Stromal cell of bone marrow (primary cell): ENCODE measurements around the gene SIMC1.

ENCODE experiments used
- DNase-seq: peaks from one replicate; pipeline ENCODE4 v3.0.0-alpha.2; 2012; ENCODE audit warnings: low read depth

SIMC1 gene

DNA sequence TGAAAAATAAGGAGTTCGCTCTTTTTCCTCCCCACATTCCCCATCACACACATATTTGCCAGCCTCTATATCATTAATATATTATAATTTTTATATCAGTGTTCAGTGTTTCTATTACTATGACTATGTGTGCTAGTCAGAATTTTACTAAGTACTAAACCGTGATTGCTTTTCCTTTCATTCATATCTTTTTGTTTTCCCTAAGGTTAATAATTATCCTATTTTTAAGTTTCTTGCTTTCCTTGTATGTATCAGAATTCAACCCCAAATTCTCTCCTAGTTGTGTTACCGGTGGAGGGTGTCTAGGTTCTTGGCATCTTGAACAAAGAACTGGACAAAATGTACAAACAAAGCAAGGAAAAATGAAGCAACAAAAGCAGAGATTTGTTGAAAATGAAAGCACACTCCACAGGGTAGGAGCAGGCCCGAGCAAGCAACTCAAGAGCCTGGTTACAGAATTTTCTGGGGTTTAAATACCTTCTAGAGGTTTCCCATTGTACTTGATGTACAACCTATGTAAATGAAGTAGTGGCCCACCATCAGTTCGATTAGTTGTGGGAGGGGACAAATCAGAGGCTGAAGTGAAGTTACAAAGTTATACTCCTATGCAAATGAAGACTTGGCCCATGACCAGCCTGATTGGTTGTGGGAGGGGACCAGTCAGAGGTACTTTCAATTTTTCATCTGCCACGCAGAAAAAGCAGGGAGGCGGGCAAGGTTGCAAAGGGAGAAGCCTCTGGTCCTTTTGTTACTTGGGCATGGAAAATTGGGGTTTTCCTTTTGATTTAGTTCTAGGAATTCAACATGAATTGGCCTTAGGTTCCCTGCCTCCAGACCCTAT is 79.5 kb downstream of the SIMC1 start:
- no peak for DNase-seq

DNA sequence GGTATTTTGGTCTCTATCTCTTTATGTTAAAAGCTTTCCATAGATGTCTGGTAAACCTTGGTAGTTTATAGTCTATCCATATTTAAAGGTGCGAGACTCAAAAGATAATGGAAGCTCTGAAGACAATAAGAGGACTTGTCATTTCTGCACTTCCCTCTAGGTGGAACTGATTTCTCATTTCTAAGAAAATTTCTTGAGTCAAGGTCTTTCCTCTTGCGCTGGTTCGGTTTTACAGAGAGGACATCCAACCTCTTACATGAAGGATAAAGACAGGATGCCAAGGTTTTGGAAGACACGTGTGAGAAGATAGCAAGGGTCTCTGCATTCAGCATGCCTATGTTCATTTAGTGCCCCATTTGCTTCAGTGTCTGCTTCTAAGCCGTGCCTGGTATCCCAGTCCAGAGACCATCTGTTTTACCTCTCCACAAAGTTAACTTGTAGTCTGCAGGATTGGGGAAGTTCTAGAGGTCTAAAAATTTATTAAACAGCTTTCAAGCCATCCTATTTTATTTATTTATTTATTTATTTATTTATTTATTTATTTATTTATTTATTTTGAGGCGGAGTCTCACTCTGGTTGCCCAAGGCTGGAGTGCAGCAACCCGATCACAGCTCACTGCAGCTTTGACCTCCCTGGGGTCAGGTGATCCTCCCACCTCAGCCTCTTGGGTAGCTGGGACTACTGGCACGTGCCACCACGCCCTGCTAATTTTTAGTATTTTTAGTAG is 81.8 kb downstream of the SIMC1 start:
- DNase-seq = no peak

DNA sequence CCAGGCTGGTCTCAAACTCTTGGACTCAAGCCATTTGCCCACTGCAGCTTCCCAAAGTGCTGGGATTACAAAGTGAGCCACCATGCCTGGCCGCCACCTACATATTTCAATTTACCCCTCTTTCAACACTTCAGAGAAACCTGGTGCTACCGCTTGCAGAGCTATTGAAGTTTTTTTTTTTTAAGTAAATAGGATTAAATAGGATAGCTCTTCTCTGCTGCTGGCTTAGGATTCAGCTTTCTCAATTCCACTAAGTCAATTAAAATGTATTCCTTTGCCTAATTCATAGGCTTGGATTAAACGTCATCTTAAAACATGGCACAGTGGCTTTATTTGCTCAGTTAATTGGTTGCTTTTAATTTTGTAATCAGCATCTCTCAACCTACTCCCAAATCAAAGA is 82.4 kb downstream of the SIMC1 start:
- DNase-seq = no peak

DNA sequence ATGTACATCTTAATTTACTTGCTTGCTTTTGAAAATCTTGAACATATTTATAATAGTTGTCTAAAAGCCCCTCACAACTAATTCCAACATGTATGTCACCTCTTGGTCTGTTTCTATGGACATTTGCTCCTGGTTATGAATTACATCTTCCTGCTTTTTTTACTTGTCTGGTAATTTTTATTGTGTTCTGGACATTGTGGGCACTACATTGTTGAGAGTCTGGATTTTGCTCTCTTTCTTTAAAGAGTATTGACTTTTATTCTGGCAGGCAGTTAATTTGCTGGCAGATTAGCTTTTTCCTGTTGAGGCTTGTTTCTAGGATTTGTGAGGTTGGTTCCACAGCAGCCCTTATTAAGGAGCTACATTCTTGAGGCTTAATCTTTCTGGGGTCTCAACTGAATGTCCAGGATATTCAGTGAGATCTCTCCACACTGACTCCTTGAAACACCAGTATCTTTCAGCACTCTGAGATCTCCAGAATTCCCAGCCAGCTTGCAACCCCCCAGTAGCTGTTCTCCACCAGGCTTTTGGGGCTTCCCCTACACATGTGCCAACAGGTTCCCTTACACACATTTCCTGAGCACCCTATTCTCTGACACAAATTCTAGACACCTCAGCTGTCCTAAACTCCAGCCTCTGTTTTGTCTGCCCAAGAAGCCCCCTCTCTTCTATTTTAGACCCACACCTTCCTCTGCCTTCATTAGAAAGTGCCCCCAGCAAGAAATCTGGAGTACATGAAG is 96.0 kb downstream of the SIMC1 start:
- no peak for DNase-seq

DNA sequence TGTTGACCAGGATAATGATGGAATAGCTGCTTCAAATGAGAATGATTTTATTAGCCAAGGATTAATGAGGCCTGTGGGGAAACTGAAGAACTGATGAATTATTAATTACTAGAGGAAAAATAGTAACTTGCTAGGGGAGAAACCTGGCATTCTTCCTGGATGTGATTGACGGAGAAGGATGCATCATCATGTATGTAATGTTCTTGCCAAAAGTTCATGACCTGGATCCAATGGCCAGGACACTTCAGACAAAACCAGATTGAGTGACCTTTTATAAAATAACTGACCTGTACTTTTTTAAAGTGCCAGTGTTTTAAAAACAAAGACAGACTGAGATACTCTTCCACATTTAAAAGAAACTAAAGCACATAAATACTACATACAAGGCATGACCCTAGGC is 99.7 kb downstream of the SIMC1 start:
- DNase-seq = no peak

DNA sequence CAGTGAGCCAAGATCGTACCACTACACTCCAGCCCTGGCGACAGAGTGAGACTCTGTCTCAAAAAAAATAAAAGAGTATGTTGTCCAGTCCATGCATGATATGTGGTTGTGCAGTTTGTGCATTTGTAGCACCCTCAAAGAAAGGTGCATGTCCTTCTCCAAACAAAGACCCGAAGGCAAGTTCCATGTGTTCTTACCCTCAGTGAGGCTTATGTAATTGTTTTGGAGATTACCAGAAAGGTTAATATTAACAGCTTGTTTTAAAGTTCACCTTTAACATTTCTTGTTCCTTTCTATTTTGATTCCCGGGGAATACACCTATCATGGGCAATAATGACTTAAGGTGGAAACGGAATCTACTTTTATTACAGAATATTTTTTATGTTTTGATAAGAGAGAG is 101.1 kb downstream of the SIMC1 start:
- no peak for DNase-seq

DNA sequence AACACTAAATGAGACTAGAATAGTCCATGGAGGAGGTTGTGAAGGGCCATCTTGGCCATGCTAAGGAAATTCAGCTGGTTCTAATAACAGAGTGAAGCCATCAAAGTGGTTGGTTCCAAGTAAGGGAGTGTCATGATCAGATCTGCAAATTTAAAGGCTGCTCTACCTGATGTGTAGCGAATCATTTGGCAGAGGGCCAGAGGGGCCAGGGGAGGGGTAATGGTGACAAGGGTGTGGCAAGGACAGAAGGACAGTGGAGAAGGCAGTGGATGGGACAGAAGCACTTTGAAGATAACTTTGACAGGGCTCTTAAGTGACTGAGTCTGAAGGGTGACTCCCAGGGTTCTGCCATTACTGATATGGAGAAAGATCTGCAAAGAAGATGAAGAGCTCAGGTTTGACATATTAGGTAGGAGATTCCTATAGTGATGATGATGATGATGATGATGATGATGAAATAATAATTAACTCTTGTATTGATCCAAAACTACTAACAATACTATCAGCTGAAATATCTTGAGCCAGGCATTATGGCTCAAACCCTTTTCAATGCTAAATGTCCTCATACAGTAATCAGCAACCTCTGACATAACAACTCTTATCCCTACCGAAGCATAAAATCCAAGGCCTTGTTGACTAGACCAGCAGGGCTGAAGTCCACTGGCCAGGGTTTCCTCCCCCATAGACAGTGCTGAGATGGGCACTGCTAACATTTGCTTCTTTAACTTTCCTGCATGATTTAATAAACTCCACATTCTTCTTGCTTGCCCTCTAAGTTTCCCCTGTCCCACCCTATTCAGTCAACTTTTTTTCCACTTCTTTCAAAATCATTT is 103.3 kb downstream of the SIMC1 start:
- no peak for DNase-seq

DNA sequence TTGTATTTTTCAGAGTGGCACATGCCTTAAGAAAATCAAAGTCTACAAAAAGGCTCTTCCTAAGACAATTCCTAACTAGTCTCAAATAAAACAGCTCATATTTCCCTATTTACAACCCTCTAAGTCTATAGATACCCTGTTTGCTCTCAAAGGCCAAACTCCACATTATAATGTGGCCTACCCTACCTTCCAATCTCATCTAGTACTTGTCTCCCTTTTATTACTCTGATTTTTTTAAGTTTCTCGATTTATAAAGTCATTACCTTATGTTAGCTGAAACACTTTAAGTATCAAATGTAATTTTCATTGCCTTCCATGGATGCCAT is 103.9 kb downstream of the SIMC1 start:
- no peak for DNase-seq

DNA sequence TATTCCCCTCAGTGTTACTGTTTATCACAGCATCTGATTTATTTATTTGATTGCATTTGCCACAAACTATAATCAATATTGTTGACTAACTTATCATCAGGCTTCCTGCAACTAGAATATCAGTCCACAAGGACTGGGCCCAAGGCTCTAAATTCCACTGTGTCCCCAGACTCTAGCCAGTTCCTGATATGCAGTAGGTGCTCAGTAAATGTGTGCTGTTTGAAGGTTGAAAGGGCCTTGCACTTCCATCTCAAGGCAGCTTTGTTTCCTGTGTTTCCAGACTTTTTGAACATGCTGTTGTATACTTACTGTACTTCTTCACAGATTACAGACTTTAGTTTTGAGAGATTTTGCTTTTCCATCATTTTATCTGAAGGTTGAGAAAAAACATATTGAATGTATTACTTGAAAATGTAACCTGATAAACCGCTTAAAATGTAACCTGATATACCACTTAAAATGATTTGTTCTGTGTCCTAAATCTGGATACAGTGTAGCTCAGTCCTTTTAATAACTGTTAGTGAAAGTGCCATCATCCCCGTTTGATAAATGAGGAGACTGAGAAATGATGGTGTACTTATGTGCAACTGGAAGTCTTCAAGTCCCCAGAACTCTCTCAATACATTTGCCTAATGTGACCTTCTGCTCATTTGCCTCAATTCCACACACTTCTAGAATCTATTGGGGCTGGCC is 104.7 kb downstream of the SIMC1 start:
- no peak for DNase-seq

DNA sequence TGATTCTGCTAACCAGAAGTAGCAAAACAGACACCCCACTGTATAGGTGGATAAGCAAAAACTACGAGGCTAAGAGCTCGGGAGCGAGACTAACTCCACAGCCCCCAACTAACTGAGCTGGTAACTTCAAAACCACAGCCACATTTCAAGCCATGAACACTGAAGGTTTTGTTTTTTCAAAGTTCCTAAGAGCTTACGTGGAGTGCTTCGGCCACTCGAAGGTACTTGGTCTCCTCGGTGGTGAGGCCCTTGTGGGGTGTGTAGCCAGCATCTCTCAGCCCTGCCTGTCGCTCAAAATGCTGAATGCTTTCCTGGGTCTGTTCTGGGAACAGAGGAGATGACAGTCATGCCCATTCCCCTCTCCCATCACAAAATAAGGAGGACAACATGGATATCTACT is 112.2 kb downstream of the SIMC1 start:
- DNase-seq = no peak

DNA sequence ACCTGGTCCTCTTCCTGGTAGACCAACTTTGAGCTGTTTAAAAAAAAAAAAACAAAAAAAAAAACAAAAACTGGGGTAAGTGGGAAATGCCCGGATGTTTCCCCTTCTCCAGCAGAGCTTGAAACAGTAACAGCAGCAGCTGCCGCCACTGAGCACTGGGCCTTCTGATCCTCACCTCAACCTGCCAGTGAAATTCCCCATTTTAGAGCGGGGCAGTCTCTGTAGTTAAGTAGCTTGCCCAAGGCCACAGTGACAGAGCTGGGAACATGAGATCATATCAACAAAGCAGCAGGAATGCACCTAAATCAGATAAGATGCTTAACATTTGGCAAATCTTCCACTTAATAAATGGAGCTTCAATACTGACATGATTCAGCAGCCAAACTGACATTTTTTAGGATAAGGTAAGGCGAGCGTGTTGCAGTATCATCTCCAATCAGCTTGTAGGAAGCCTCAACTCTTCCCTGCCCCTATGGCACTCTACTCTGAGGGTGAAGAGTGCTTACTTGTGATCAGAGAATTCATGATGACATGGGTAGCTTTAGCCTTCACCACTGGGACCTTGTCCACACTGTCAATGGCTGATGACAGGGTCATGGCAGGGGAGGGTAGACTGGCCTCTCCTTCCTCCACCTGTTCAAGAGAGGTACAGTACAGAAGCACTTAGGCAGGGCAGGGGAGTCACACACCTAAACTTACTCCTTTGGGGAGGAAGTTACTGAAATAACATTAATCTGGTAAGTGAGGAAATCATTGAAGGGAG is 114.1 kb downstream of the SIMC1 start:
- DNase-seq = no peak

DNA sequence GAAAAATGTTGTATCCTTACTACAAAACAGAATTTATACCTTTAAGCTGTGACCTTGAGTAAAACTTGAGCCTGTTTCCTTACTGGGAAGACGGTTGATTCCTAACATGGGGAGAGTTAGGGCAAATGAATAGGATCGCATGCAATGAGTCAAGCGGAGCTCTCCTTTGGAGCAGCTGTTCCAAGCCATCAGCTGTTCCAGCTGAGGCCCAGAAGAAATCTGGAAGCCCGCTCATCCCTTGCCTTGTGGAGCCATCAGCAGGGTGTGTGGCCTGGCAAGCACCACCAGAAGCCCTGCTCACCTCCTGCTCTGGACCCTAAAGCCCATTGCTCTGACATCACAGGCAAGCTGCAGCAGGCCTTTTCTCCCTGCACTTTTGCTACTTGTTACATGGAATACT is 115.3 kb downstream of the SIMC1 start:
- DNase-seq = no peak

DNA sequence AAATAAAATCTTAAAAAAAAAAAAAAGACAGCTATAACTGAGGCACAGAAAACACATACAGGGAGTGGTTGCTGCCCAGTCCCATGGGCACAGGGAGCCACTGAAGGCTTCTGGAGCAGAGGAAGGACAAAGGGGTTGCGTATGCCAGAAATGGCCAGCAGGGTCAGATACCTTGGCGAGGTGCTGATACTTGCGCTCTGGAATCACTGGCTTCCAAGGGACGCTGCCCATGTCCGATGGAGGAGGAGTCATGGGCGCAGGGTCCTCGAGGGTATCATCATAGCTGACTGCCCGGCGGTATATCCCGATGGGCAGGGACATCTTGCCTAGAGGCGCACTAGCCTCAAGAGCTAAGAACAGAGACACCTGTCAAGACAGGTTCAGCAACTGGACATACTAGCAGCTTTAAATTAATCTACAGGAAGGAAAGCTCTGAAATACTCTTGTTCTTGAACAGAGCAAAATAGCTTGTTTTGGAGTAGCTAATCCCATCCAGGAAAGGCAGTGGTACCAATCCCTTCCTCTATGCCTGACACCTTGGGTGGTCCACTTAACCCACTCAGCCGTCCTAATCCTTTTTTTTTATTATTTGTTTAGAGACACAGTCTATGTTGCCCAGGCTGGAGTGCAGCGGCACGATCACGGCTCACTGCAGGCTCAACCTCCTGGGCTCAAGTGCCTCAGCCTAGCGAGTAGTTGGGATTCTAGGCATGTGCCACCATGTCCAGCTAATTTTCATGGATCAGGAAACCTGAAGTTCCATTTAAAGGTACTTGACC is 117.4 kb downstream of the SIMC1 start:
- no peak for DNase-seq

DNA sequence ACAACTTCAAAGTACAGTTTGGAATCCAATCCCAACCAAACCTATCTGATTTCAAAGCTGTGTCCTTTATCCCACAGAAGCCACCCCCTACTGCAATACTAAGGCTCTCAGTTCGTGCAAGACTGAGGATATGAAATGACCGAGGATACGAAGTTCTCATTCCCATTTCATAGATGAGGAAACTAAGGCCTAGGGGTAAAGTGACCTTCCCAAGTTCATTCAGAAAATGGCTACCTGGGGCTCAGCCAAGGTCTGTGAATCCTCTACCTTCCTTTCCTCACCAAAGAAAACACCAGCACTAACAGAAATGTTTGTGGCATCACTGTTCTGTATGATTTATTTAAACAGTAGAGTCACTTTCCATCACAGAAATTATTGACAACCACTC is 117.9 kb downstream of the SIMC1 start:
- DNase-seq = no peak

DNA sequence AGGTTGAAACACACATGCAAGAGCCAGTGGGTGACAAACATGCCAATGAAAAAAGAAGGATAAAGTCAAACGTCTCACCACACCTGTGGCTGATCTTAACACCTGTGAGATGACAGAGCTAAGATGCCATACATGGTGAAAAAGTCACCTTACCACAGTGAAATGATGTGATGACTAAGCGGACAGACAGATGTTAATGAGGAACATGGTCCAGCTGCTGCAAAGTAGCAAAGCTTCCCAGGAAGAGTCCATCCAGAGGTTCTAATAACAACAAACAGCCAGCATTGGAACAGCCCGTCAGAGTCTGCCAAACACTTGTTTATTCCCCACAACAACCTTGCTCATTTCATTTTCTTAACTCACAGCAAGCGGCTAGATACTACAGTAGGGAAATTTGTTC is 121.4 kb downstream of the SIMC1 start:
- no peak for DNase-seq

DNA sequence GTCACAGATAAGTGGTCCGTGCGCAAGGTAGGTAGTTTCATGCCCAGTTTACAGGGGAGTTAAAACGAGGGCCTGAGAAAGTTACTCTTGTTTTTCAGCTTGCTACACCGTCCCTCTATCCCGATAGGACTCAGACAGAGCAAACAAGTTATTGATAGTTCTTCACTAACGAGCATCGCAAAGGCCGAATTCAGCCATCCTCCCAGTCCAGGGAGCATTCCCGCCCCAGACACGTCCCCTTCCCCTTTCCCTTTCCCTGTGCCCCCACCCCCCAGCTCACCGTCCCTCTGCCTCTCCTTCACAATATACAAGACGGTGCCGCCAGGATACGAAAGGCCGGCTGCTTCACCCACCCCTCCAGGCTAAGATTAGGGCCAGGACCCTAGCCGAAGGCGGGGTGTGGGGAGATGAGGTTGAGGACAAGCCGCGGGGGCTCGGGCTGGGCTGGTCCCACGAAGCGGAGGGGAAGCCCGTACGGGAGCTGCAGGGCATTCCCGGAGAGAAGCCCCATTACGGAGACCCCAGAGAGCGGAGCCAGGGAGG is 122.7 kb downstream of the SIMC1 start:
- DNase-seq = no peak

DNA sequence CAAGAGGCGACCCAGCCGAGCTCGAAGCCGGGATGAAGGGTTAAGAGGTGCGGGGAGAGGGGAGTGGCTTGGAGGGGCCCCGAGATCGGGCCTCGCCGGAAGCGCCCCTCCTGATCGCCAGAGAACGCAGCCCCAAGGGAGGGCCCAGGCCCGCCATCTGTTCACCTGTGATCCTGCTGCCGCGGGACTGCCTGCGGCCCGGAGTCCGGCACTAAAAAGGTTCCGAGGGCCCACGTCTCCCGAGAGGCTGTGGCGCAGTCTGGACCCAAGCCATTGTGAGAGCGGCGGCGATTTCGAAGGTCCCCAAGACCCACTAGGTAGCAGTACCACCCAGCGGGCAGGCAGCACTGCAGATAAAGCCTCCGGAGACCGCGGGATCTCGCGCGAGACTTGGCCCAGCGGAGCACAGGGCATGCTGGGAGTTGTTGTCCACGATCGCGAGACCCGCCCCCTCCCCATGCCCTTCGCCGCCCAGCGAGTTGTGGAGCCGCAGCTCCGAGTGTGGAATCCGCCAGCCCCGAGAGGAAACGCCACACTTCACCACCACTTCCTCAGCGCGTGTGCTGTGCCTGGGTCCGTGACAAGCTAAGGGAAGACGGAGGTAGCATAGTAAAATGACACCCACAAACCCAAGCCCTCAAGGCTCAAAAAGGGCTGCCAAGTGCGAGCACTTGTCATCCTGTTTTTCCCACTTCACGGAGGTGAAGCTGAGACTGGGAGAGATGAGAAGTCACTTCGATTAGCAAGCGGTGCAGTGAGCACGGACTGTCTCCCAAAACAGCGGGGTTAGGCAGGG is 123.4 kb downstream of the SIMC1 start, which contains the start of gene KIAA1191:
KIAA1191 (minus strand) TSS at position 328 of the 796 bp plus-strand sequence. CDS start 2,256 bp downstream, outside the sequence.
- DNase-seq = peak; percentile 81

DNA sequence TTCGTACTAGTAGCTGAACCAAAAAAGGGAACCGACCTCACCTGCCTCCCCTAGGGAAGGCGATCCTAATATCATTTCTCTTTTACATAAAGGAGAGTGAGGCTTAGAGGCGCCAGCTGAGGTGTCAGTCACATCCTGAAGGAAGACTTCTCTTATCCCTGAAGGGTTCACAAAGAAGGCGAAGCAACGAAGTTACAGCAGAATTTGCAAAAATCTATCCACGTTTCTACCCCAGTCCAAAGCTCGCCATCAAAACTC is 123.9 kb downstream of the SIMC1 start:
- no peak for DNase-seq

DNA sequence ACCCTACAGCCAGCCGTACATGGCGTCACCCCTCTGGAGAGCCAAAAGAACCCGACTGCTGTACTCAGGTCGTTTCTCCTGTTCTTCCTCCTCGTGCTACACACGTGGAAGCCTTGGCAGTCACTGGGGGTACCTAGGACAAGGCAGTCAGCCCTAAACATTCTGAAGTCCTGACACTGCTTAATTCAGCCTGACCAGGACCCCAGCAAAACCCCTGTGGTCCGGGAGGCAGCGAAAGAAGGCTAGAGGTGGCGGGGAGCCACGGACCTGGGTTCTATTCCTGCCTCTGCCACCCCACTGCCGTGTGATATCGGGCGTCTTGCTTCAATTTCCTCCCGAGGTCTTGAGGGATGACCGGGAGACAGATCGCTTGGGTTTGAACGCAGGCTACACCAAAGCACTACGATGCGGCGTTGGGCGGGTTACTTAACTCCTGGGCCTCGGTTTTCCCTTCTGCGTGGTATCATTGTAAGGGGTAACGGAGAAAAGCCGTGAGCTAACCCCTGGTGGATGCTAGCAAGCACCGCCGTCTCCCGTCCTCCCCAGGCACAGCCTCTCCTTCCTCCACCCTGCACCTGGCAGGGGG is 126.6 kb downstream of the SIMC1 start:
- DNase-seq = no peak
